HG03045 (cell line): Measurements from ENCODE around the gene PLAAT5.

ENCODE experiments used
- ATAC-seq: cut with Tn5 transposase; IDR thresholded peaks from one replicate; pipeline ENCODE4 v1.9.1; 2021; ENCODE audit warnings: mild to moderate bottlenecking, moderate library complexity; ENCODE audit not compliant: unreplicated experiment

The PLAAT5 gene

GRCh38 chr11:63516109-63516508 lies 25.1 kb upstream of the PLAAT5 start:
- ATAC-seq, result no peak

- ATAC-seq, result no peak
Observed at GRCh38 chr11:63512816-63513215, 21.8 kb upstream of the PLAAT5 start.

DNA sequence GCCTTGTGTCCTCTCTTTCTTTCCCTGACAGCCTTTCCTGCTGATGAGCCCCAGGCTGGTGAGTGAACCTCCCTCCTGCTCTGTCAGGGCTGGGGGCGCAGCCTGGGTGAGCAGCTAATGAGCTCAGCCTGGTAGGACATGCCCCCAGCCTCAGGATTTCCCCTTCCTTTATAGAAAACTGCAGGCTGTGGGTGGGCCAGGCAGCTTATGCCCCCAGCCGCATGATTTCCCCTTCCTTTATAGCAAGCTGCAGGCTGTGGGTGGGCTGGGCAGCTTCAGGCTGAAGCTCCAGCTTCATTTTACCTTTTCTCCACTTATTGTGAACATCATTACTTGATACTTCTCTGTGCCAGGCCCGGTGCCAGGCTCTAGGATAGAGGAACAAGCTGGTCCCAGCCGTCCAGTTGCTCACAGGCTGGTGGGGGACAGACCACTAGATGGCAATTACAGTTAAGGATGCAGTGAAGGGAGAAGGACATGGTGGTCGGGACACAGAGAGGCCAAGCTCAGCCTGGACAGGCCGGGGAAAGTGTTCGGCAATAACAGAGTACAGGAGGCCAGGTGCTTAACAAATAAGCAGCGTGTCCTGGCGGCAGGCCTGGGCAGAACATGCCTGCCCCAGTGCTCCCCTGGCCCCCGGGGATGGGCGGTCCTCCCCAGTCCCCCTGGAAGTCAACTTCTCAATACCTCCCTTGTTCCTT lies 20.2 kb upstream of the PLAAT5 start:
- no peak for ATAC-seq

DNA sequence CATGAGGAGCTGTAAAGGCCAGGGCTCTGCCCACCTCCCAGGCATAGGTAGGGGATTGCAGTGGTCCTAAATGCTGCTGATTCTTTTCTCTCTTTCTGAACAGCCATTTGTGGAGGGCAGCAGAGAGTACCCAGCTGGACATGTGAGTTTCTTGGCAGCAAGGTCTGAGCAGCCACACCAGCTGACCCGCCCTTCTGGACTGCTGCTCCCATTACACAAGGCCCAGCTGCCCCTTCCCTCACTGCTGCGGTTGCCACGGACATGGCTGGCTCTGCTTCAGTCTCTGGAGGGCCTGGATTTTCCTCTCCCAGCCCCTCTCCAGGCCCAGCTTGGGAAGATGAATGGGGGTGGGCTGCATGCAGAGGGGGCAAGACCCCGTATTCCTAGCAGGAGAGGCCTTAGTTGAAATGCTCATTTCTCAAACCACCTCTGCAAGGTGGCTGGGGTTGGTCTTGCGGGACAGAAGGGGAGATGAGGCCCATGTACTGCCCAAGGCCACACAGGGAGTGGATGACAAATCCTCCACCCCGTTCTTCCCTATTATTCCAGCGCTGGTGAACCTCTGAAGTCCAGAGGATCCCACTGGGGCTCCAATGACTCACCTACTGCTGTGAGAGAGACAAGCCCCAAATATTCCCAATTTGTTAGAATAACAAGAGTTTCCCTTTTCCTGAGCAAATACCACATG lies 19.5 kb upstream of the PLAAT5 start:
- no peak for ATAC-seq

- no peak for ATAC-seq
Observed at GRCh38 chr11:63508745-63509144, 17.8 kb upstream of the PLAAT5 start.

GRCh38 chr11:63508009-63508408 lies 17.0 kb upstream of the PLAAT5 start:
- ATAC-seq, result no peak

DNA sequence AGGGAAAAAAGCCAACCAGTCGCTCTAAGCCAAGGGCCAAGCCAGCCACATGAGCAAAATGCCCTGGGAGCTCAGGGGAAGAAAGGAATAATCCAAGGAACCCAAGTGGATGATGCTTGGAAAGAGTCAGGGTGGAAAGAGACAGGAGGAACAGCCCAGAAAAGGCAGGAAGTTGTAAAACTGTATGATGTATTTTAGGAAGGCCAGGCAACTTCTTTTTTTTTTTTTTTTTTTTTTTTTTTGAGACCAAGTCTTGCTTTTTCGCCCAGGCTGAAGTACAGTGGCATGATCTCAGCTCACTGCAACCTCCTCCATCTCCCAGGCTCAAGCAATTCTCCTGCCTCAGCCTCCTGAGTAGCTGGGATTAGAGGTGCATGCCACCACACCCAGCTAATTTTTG lies 16.5 kb upstream of the PLAAT5 start:
- ATAC-seq, result no peak

DNA sequence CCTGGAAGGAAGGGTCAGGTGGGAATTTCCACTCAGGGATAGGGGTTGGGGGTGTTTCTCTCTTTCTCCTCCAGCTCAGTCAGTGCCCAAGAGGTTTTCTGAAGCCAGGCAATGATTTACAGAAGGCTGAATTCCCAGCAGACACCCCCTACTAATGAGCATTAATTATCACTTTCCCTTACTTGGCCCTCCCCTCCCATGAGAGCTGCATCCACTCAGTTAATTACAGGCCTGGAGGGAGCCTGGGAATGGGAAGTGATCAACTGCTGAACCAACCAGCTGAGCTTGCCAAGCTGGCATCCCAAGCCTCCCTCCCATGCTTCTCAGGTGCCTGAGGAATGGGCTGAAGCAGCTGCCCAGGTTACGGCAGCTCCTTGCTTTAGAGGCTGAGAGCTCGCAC lies 15.9 kb upstream of the PLAAT5 start:
- ATAC-seq, result no peak

- ATAC-seq, result no peak
Observed at GRCh38 chr11:63505857-63506528, 15.0 kb upstream of the PLAAT5 start, which contains the start of gene LGALS12. Gene LGALS12 (plus strand): TSS chr11:63506084. CDS start chr11:63506459, 375 bp downstream.

- no peak for ATAC-seq
Observed at GRCh38 chr11:63504933-63505586, 14.1 kb upstream of the PLAAT5 start.

GRCh38 chr11:63504054-63504453 lies 13.1 kb upstream of the PLAAT5 start:
- no peak for ATAC-seq

GRCh38 chr11:63503492-63503891 lies 12.5 kb upstream of the PLAAT5 start:
- no peak for ATAC-seq

DNA sequence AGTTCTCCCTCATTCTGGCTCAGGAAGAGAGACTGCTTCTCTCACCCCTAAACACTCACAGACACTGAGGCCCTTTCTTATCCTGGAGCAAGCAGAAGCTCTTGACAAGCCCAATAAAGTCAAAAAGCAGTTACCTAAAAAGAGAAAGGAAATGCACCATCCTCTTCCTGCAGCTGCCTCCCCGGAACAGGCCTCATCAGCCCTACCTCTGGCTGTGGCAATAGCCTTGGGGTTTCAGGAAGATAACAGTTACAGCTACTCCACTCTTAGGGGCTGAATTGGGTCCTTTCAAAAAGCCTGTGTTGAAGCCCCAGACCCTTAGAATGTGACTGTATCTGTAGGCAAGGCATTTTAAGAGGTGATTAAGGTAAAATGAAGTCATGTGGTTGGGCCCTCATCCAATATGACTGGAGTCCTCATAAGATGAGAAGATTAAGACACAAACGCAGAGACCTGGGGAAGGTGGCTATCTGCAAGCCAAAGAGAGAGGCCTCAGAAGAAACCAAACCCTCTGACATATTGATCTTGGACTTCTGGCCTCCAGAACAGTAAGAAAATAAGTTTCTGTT lies 11.4 kb upstream of the PLAAT5 start:
- no peak for ATAC-seq

DNA sequence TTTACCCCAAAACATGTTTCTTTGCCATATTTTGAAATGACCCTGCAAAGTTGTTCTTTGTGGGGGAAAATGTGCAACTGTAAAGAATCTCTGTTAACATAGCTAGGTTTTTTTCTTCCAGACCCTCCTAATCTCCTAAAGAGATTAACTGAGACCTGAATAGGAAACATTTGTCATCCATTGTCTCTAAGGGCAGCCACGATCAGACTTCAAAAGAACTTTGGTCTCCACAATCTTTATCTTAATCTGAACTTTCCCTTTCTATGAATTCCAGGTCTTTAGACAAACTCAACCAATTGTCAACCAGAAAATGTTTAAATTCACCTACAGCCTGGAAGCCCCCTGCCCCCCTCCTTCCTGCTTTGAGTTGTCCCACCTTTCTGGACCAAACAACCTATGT lies 10.3 kb upstream of the PLAAT5 start:
- no peak for ATAC-seq

DNA sequence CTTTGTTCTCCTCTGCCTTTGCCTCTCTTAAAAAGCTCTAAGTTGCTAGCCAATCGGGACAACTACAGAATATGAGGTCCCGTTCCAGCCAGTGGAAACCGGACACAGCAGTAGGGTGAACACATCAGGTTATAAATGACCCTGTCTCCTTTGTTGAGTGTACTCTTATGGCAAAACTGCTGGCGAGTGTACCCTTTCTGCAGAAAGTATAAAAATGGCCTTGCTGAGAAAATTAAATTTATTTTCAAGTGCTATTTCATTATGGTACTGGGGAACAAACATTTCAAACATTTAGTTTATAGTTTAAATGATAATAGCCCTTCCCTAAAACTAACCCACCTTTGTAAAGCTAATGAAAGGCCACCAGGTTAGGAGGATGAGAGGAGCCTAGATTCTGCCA lies 8.9 kb upstream of the PLAAT5 start:
- no peak for ATAC-seq

GRCh38 chr11:63494975-63495374 lies 4.0 kb upstream of the PLAAT5 start:
- ATAC-seq, result no peak

DNA sequence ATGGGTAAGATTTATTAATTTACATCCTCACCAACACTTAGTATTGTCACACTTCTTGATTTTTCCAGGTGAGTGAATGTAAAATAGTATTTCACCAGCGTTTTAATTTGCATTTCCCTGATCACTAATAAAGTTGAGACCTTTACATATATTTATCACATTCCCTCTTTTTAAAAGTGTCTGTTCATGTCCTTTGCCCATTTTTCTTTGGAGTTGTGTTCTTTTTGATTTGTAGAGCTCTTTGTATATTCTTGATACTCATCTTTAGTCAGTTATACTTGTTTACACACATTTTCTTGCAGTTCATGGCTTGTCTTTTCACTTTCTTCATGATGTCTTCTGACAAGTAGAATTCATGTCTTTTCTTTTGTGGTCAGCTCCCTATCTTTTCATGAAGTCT lies 2.2 kb upstream of the PLAAT5 start:
- ATAC-seq, result no peak

- ATAC-seq, result no peak
Observed at GRCh38 chr11:63492441-63492840, 1.5 kb upstream of the PLAAT5 start.

GRCh38 chr11:63491636-63492372 lies 837 bp upstream of the PLAAT5 start:
- ATAC-seq, result no peak

GRCh38 chr11:63491240-63491587 lies 247 bp upstream of the PLAAT5 start:
- ATAC-seq, result no peak

GRCh38 chr11:63489879-63490278 lies 1.1 kb downstream of the PLAAT5 start:
- no peak for ATAC-seq
